SK-N-MC (cell line): ENCODE data around the gene VPS41.

Source experiments
- DNase-seq: peaks from one replicate; pipeline ENCODE4 v3.0.0-alpha.2; 2011; ENCODE audit warnings: low read depth, low spot score
- H3K27ac ChIP-seq: fragments of 200-600 bp; sonication (generic); 2 replicates; pipeline ENCODE4 v1.5.1; 2016; ENCODE audit warnings: mixed run types
- H3K36me3 ChIP-seq: fragments of 200-600 bp; sonication (generic); 2 replicates; pipeline ENCODE4 v1.6.1; 2017; ENCODE audit warnings: antibody characterized with exemption, low read length, mixed read lengths; ENCODE audit not compliant: insufficient read depth
- H3K4me3 ChIP-seq: fragments of 200-600 bp; sonication (generic); 2 replicates; pipeline ENCODE4 v1.5.1; 2016
- H3K9ac ChIP-seq: fragments of 200-600 bp; sonication (generic); 2 replicates; pipeline ENCODE4 v1.8.0; 2017; ENCODE audit warnings: mixed run types, mixed read lengths; ENCODE audit not compliant: insufficient read length
- H3K9me3 ChIP-seq: fragments of 200-600 bp; sonication (generic); 2 replicates; pipeline ENCODE4 v1.6.1; 2017; ENCODE audit warnings: low read depth, mild to moderate bottlenecking, antibody characterized with exemption, low read length, moderate library complexity, mixed read lengths
- EZH2 ChIP-seq: fragments of 200-600 bp; sonication (generic); IDR thresholded peaks from one replicate; pipeline ENCODE4 v1.6.1; 2017; ENCODE audit warnings: antibody characterized with exemption
- FOXP2 ChIP-seq: optimal IDR thresholded peaks from 2 replicates; pipeline ENCODE3; 2011; ENCODE audit warnings: mild to moderate bottlenecking, moderate library complexity; ENCODE audit not compliant: insufficient read depth; ENCODE audit errors: extremely low read length, control extremely low read depth
- POLR2AphosphoS5 ChIP-seq: IDR thresholded peaks from 2 replicates; pipeline ENCODE4 v1.6.1; 2012; ENCODE audit warnings: mild to moderate bottlenecking, low read depth, low read length, borderline replicate concordance

Gene VPS41

GRCh38 chr7:38878694-38879457, 30.1 kb downstream of the VPS41 start:
- DNase-seq = no peak
- TF ChIP-seq FOXP2 = no peak
- TF ChIP-seq EZH2 = no peak
- no peak for TF ChIP-seq POLR2AphosphoS5
- Histone ChIP-seq H3K4me3 (no peak overlapping the region), H3K36me3 (no peaks in the 10 kb centered on the region), H3K27ac (no peak overlapping the region), H3K9ac (no peak overlapping the region), H3K9me3 (no peaks in the 10 kb centered on the region)

DNA sequence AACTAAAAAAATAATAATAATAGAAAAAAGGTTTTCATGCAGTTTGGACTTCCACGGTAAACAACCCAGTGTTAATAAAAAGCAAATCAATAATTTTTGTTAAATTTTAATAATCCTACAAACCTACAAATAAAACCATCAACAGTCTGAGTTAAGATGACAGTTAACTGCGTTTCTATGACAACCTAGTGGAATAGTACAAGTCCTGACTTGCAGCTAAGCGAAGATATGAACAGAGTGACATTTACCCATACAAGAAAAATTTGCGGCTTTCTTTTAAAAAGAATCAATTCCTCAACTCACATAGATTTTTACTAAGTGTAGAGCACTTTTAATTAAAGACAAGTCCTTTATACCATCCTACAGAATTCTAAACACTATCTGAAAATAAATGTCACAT, 35.6 kb downstream of the VPS41 start:
- Histone ChIP-seq H3K4me3 (no peak overlapping the region), H3K9ac (no peak overlapping the region), H3K9me3 (no peaks in the 10 kb centered on the region), H3K36me3 (no peaks in the 10 kb centered on the region), H3K27ac (no peak overlapping the region)
- DNase-seq = no peak
- TF ChIP-seq FOXP2 (no peak), POLR2AphosphoS5 (no peak), EZH2 (no peak)

DNA sequence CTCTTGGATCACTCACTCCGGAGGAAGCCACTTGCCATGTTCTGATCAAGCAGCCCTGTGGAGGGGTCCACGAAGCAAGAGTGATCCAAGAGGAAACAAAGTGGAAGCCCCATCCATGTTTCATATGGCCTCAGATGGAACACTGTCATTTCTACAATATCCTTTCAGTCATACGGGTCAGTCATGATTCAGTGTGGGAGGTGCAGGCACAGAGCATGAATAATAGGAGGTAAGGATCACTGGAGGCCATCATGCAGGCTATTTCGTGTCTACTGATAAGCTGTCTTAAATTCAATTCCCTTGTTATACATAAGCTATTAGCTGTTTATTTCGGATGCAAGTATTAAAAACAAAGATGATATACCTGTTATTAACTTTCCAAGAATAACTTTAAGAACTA, 36.8 kb downstream of the VPS41 start:
- TF ChIP-seq POLR2AphosphoS5 (no peak), FOXP2 (no peak), EZH2 (no peak)
- no peak overlapping the region for H3K27ac ChIP-seq
- H3K9me3 ChIP-seq = no peaks in the 10 kb centered on the region
- 0 out of 2 replicates have a peak, but pooled peaks cover 6% of the 10 kb centered on the region for H3K36me3 ChIP-seq
- H3K9ac ChIP-seq = no peak overlapping the region
- DNase-seq = no peak
- H3K4me3 ChIP-seq = no peak overlapping the region

- H3K9me3 ChIP-seq = no peaks in the 10 kb centered on the region
- DNase-seq = no peak
- H3K36me3 ChIP-seq = 0 out of 2 replicates have a peak, but pooled peaks cover 6% of the 10 kb centered on the region
- TF ChIP-seq EZH2 (no peak), FOXP2 (no peak), POLR2AphosphoS5 (no peak)
- no peak overlapping the region for H3K9ac ChIP-seq
- H3K27ac ChIP-seq = no peak overlapping the region
- H3K4me3 ChIP-seq = no peak overlapping the region
Observed at GRCh38 chr7:38870147-38870546, 38.8 kb downstream of the VPS41 start.

- TF ChIP-seq EZH2 = no peak
- TF ChIP-seq POLR2AphosphoS5 = no peak
- no peak for TF ChIP-seq FOXP2
- no peak for DNase-seq
- 0 out of 2 replicates have a peak, but pooled peaks cover 6% of the 10 kb centered on the region for H3K36me3 ChIP-seq
- no peak overlapping the region for H3K27ac ChIP-seq
- no peaks in the 10 kb centered on the region for H3K9me3 ChIP-seq
- H3K9ac ChIP-seq = no peak overlapping the region
- H3K4me3 ChIP-seq = no peak overlapping the region
Observed at GRCh38 chr7:38863601-38864291, 45.2 kb downstream of the VPS41 start.

GRCh38 chr7:38862666-38863065, 46.3 kb downstream of the VPS41 start:
- H3K9me3 ChIP-seq = no peaks in the 10 kb centered on the region
- H3K4me3 ChIP-seq = no peak overlapping the region
- no peak overlapping the region for H3K9ac ChIP-seq
- no peak overlapping the region for H3K27ac ChIP-seq
- no peak for DNase-seq
- no peaks in the 10 kb centered on the region for H3K36me3 ChIP-seq
- no peak for TF ChIP-seq EZH2
- no peak for TF ChIP-seq POLR2AphosphoS5
- no peak for TF ChIP-seq FOXP2

DNA sequence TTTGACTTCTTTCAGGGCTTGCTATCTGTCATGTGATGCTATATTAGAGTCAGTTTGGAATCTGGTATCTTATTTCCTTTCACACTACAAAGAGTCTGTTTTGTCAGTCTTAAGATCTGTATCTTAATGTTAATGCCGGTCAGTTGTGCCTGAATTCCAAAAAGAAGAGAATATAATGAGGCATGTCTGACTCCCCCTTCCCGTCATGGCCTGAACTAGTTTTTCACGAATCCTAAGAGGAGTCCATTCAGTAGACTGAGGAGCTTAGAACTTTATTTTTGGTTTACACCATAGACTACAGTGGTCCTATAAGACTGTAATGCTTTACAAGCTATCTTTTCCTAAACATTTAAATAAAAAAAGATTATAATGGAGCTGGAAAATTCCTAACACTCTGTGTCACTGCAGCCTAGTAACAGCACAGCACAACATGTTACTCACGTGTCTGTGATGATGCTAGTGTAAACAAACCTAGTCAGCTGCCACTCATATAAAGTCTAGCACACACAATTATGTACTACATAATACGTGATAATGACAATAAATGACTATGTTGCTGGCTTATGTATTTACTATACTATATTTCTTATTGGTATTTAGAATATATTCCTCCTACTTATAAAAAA, 50.6 kb downstream of the VPS41 start:
- Histone ChIP-seq H3K9ac (no peak overlapping the region), H3K36me3 (no peaks in the 10 kb centered on the region), H3K9me3 (no peaks in the 10 kb centered on the region), H3K4me3 (no peak overlapping the region), H3K27ac (no peak overlapping the region)
- no peak for TF ChIP-seq POLR2AphosphoS5
- TF ChIP-seq EZH2 = no peak
- no peak for TF ChIP-seq FOXP2
- DNase-seq = no peak

DNA sequence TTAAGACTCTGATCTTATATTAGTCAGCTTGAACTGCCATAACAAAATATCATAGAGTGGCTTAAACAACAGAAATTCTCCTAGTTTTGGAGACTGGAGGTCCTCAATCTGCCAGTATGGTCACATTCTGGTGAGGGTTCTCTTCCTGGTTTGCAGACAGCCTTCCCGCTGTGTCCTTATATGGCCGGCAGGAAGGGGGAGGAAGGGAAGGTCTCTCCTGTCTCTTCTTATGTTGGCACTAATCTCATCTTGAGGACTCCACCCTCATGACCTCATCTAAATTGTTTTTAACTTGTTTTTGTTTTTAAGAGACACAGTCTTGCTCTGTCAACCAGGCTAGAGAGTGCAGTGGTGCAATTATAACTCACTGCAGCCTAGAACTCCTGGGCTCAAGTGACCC, 53.1 kb downstream of the VPS41 start:
- no peak for DNase-seq
- no peak overlapping the region for H3K9ac ChIP-seq

More for the DNA sequence above, 53.1 kb downstream of the VPS41 start:
- TF ChIP-seq POLR2AphosphoS5 (no peak), FOXP2 (no peak), EZH2 (no peak)
- Histone ChIP-seq H3K36me3 (no peaks in the 10 kb centered on the region), H3K4me3 (no peak overlapping the region), H3K27ac (no peak overlapping the region), H3K9me3 (no peaks in the 10 kb centered on the region)
